Erythroblast (primary cell): ENCODE data around the gene WDR88.
"Not testable (repeated sequence)": the region's sequence is repeated elsewhere in the genome, so short reads cannot be mapped to it uniquely, and the experiment has no call there.

Experiments
- DNase-seq, 2 experiments: peaks; one replicate each; lab custom pipeline; 2025; lab: John Stamatoyannopoulos, UW
- GATA1 ChIP-seq: IDR thresholded peaks from 2 replicates; pipeline ENCODE4 v1.6.1; 2011; ENCODE audit warnings: low read depth, mild to moderate bottlenecking, control low read depth, low read length, moderate library complexity
- POLR2A ChIP-seq: IDR thresholded peaks from 2 replicates; pipeline ENCODE4 v1.6.1; 2011; ENCODE audit warnings: mild to moderate bottlenecking, low read length

WDR88 gene

DNA sequence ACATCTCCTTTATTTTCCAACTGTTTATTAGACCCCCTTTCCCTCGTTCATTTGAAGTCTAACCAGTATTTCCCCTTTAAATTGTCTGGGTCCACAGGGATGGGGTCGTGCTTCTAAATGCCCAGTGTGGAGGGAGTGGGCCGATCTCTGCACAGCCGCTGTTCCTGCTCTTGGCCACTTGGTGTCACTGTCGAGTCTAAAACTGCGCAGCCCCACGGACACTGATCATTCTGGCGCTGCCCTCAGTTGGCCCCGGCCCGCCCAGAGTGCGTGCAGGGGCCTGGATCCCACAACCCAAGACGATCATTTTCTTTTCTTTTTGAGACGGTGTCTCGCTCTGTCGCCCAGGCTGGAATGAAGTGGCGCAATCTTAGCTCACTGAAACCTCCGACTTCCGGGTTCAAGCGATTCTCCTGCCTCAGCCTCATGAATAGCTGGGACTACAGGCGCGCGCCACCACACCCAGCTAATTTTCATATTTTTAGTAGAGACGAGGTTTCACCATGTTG lies 12.0 kb downstream of the WDR88 start:
- DNase-seq = peak; percentile 66 to 81
- no peak for TF ChIP-seq GATA1
- TF ChIP-seq POLR2A = no peak

DNA sequence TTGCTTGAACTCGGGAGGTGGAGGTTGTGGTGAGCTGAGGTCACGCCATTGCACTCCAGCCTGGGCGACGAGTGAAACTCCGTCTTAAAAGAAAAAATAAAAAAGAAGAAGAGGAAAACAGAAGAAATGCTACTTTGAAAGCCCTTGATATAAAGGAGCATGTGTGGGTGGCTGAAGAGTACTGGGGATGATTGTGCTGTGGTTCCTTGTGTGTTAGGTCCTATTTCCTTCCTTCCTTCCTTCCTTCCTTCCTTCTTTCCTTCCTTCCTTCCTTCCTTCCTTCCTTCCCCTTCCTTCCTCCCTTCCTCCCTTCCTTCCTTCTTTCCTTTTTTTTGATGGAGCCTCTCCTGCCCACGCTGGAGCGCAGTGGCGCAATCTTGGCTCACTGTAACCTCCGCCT lies 14.3 kb downstream of the WDR88 start:
- no peak for TF ChIP-seq POLR2A
- TF ChIP-seq GATA1 = no peak
- DNase-seq = no peak

DNA sequence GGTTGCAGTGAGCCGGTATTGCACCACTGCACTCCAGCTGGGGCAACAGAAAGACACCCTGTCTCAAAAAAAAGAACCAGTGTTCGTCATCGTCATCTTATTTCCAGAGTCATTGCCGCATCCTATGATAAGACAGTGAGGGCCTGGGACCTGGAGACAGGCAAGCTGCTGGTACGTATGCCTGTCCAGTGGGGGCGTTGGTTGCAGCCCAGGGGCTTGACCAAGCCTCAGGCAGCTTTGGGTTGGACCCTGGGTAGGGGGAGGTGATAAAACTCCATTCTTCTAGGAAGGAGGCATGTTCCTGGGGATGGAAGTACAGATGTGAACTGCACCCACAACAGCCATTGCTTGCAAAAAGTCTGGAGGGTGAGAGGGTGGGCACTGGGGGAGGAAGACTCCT lies 15.6 kb downstream of the WDR88 start:
- TF ChIP-seq GATA1 (no peak), POLR2A (no peak)
- no peak for DNase-seq

DNA sequence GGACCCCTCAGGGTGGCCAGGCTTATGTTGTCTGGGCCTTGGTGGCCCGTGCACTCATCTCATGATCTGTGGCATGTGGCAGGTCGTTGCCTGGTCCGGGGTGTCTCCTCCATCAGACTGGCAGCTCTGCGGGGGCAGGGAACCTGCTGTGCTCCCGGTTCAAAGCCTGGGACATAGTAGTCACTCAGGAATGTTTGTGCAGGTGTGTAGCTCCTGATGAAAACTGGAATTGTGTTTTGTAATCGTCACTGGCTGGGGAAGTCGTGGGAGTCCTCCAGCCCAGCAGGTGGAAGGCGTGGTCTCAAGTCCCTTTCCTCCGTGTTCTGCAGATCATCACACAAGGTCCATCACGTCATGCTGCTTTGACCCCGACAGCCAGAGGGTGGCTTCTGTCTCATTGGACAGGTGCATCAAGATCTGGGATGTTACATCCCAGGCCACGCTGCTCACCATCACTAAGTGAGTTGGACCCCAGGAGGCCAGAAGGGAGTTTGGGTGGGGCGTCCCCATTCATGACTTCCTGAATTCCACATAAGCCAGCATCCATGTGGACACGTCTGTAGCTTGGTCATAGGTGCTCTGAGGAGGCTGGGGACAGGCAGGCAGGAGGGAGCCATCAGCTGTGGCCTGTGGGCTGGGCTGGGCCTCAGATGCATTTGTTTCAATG lies 19.1 kb downstream of the WDR88 start:
- no peak for DNase-seq
- TF ChIP-seq POLR2A (no peak), GATA1 (no peak)

DNA sequence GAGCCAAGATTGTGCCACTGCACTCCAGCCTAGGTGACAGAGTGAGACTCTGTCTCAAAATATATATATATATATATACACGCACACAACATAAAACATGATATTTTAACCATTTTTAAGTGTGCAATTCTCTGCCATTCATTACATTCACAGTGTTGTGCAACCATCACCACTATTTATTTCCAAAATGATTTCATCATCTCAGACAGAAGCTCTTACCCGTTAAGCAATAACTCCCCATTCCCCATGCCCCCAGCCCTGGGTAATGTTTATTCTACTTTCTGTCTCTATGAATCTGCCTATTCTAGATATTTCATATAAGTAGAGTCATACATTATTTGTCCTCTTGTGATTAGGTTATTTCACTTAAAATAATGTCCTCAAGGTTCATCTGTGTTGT lies 20.3 kb downstream of the WDR88 start:
- no peak for DNase-seq
- TF ChIP-seq GATA1 (no peak), POLR2A (no peak)

GRCh38 chr19:33152625-33153024 lies 20.7 kb downstream of the WDR88 start:
- not testable (repeated sequence) for DNase-seq

DNA sequence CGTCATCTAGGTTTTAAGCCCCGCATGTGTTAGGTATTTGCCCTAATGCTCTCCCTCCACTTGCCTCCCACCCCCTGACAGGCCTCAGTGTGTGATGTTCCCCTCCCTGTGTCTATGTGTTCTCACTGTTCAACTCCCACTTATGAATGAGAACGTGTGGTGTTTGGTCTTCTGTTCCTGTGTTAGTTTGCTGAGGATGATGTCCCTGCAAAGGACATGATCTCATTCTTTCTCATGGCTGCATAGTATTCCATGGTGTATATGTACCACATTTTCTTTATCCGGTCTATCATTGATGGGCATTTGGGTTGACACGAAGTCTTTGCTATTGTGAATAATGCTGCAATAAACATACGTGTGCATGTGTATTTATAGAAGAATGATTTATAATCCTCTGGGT lies 22.4 kb downstream of the WDR88 start:
- DNase-seq = not testable (repeated sequence)

DNA sequence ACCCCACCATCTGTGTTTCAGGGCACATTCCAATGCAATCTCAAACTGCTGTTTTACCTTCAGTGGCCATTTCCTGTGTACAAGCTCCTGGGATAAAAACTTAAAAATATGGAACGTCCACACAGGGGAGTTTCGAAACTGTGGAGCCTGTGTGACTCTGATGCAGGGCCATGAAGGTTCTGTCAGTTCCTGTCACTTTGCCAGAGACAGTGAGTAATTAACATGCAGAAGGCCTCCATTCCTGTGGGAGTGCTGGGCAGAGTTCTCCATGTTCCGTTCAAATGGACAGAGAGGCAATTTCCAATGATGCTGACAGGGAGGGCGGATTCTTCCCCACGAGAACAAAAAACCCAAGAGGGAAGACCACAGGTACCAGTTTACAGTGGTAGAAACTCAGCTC lies 24.4 kb downstream of the WDR88 start:
- no peak for DNase-seq
- TF ChIP-seq POLR2A = no peak
- TF ChIP-seq GATA1 = no peak

DNA sequence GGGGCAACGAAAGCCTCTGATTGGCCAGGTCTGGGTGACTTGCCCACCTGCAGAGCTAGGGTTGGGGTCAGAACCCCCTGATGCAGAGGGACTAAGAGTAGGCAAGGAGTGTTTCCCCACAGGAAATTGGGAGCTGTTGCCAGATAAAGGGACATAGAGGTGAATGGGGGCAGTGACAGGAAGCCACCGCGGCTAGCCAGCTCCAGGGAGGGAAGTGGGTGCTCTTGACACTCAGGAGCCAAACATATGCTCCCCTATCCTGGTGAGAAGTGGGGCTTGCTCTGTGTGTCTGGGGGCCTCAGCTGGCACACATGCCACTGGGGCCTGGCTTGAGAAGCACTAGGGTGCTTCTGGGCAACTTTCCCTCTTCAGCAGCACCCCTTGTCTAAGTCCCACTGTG lies 26.0 kb downstream of the WDR88 start:
- TF ChIP-seq POLR2A = no peak
- TF ChIP-seq GATA1 = no peak
- DNase-seq = no peak

GRCh38 chr19:33158365-33158764 lies 26.5 kb downstream of the WDR88 start:
- no peak for TF ChIP-seq POLR2A
- TF ChIP-seq GATA1 = no peak
- no peak for DNase-seq

DNA sequence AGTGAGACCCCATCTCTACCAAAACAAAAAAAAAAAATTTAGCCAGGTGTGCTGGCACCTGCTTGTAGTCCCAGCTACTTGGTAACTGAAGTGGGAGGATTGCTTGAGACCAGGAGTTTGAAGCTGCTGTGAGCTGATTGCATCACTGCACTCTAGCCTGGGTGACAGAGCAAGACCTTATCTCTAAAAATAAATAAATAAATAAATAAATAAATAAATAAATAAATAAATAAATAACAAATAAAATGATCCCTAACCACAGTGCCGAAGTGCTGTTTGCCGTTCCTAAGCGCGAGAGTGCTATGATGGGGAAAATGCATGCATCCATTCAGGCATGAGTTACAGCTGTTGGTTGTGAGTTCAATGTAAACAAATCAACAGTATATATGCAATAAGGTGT lies 27.2 kb downstream of the WDR88 start:
- no peak for DNase-seq
- TF ChIP-seq POLR2A (no peak), GATA1 (no peak)

- no peak for DNase-seq
- TF ChIP-seq POLR2A = no peak
- TF ChIP-seq GATA1 = no peak
Measured at GRCh38 chr19:33159893-33160292, 28.0 kb downstream of the WDR88 start.

DNA sequence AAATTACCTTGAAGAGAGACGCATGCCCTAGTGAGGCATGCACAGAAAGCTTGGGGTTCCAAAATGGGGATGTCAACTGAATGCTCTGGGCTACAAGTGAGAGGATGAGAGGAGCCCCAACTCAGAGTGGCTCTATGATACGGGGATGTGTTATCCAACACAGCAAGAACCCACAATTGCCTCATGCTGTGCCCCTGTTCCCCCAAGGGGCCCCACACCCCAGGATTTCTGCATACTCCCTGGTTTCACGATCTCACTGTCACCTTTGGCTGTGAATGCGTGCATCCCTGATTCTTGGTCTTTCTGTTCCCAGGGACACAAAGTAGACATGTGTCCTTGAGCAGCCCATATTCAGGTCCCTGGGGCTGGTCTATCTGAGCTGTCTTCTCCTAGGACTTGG lies 29.3 kb downstream of the WDR88 start:
- DNase-seq = no peak
- no peak for TF ChIP-seq POLR2A
- no peak for TF ChIP-seq GATA1

DNA sequence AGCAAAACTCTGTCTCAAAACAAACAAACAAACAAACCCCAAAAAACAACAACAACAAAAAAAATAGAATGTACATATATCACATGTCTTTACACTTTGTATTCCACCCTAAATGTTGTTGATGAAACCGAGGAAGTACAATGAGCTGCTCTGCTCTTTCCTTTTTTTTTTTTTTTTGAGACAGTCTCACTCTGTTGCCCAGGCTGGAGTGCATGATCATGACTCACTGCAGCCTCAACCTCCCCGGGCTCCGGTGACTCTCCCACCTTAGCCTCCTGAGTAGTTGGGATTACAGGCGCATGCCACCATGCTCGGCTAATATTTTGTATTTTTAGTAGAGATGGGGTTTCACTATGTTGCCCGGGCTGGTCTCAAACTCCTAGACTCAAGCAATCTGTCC lies 31.6 kb downstream of the WDR88 start:
- no peak for TF ChIP-seq POLR2A
- DNase-seq = no peak

GRCh38 chr19:33166037-33166436 lies 34.1 kb downstream of the WDR88 start:
- DNase-seq = not testable (repeated sequence)

DNA sequence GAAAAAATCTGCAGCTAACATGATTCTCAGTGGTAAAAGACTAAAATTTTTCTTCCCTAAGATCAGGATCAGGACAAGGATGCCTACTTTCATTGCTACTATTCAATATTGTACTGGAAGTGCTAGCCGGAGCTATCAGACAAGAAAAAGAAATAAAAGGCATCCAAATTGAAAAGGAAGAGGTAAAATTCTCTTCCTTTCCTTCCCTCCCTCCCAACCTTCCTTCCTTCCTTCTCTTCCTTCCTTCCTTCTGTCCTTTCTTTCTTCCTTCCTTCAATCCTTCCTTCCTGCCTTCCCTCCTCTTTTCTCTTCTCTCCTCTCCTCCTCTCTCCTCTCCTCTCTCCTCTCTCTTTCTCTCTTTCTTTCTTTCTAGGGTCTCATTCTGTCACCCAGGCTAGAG lies 35.5 kb downstream of the WDR88 start:
- no peak for DNase-seq
- TF ChIP-seq GATA1 (no peak), POLR2A (no peak)
